HG03045 (cell line): ENCODE measurements around the gene CFAP107.

ENCODE experiments used
- ATAC-seq: cut with Tn5 transposase; IDR thresholded peaks from one replicate; pipeline ENCODE4 v1.9.1; 2021; ENCODE audit warnings: mild to moderate bottlenecking, moderate library complexity; ENCODE audit not compliant: unreplicated experiment

CFAP107 gene

DNA sequence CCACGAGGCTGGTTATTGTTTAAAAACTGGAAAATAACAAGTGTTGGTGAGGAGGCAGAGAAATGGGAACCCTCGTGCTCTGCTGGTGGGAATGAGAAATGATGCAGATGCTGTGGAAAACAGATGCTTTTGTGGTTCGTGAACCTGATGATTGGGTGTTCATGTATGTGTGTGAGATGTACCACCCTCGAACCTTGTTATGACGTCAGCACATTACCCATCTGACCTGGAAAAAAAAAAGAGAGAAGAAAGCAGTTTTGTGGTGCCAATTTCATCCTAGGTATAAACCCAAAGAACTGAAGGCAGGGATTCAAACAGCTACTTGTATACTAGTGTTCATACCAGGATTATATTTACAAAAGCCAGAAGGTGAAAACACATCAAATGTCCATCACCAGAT, 6.4 kb upstream of the CFAP107 start:
- ATAC-seq: no peak

DNA sequence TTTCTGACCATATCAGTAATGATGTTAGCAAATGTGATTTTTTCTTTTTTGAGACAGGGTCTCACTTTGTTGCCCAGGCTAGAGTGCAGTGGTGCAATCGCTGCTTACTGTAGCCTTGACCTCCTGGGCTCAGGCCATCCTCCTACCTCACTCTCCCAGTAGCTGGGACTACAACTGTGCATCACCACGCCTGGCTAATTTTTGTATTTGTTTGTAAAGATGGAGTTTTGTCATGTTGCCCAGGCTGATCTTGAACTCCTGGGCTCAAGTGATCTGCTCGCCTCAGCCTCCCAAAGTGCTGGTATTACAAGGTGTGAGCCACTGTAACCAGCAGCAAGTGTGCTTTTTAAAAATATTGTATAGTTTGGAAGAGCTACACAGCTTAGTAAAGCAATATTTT, 4.1 kb upstream of the CFAP107 start:
- no peak for ATAC-seq

DNA sequence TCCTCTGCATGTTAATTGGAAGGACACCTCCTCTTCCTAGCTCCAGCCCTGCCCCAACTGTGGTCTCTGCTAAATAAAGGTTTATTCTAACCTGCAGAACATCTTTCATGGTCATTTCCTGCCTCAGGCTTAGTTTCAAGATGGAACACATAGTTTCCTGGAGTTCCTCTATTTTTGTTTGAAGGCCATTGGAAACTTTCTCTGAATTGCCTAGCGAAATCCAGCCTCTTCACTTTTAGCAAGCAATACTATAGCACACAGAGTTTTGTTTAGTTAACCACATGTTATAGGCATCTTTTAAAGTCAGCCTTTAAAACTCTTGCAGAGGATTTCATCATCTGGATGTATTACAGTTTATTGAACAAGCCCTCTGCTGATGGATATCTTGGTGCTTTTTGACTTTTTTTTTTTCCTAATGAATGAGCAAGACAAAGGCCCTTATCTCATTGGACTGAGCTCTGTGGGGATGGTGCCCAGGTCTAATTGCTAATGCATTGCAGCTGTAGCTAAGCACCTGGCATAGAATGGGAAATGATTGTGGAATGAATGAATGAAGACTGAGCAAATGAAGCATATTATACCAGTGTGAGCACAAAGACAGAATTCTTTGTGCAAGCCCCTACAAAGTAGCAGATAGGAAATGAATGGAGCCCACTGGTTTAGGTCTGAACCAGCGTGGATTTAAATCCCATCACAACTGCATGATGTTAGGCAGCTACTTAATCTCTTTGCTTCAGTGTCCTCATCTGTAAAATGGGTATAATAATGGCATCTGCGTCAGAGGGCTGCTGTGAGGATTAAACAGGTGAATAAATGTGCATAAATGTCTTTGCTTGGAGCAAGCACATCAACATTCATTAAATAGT, 641 bp upstream of the CFAP107 start:
- no peak for ATAC-seq

DNA sequence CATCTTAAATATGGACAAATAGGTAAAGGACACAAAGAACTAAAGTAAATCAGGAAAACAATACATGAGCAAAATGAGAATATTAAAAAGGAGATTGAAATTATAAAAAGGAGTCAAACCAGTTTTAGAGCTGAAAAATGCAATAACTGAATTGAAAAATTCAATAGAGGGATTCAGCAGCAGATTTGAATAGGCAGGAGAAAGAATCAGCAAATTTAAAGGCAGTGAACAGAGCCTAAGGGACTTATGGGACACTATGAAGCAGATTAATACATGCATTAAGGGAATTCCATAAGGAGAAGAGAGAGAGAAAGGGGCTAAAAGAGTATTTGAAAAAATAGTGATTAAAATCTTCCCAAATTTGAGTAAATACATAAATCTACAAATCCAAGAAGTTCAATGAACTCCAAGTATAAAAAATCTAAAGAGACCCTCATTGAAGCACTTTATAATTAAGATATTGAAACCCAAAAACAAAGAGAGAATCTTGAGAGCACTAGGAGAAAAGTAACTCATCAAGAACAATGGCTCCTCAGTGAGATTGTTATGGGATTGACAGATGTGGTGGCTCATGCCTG, 2.9 kb downstream of the CFAP107 start:
- no peak for ATAC-seq

DNA sequence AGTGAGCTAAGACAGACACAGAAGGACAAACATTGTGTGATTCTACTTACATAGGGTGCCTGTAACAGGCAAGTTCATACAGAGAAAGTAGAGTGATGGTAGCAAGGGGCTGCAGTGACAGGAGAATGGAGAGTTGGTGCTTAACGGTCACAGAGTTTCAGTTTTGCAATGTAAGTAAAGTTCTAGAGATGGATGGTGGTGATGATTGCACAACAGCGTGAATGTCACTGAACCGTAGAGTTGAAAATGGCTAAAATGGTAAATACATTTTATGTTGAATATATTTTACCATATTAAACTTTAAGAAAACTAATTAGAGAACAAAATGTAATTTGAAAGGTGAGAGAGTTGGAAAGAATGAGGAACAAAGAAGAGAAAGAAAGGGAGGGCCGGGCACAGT, 8.7 kb downstream of the CFAP107 start:
- no peak for ATAC-seq

DNA sequence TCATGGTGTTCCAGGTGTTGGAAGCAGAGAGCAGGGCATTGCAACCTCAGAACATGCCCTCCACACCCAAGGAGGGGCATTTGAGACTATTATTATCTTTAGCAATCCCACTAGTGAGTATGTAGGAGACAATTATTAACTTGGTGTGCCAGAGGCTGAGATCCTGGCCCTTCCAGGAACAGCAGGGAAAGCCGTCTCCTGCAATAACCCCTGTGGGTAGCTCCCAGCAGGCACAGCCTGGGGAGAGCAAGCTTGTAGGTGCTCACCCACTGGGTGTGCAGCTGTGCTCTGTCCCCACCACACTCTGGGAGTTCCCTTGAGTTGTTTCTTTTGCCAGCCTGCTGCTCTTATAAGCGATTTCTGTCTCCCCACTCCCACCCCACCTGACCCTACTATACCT, 10.3 kb downstream of the CFAP107 start:
- ATAC-seq: no peak

DNA sequence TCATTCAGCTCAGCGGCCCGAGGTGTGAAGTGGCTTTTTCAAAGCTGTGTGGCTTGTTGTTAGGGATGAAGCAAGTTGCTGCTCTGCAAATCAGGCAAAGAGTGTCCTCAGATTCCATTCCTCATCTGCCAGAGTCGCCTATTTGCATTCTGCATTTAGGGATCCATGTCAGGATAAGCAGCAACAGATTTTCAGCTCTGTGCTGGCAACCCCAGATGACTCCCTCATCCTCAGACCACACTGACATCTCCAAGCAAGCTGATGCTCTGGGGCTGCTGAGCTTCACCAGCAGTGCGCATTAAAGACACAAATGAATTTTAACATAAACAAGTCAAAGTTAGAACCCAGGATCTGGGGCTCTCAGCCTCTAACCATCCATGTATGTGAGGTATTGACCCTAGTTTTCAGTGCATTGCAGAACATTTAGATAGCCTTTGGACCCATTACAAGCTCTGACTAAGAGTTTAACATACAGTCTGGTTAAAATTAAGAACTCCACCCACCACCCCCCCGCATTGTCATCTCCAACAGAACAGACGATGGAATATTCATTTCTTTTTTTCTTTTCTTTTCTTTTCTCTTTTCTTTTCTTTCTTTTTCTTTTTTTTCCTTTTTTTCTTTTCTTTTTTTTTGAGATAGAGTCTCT, 10.9 kb downstream of the CFAP107 start:
- no peak for ATAC-seq

DNA sequence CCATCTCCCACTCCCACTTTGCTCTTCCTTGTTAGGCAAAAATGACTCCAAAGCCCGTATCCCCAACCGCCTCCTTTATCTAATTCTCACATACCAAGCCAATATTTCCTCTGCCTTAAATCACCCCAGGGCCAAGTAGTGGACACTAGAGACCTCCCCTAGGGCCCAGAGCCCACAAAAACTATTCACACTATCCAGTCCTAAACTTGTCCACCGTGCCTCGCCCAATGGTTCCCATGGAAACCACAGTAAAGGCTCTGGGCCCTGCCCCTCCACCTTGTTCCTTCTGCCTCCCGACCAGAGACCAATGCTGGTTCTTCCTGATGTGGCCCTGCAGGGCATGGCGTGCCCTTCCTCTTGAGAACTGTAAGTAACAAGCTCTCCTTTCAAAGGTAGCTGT, 11.8 kb downstream of the CFAP107 start:
- no peak for ATAC-seq

DNA sequence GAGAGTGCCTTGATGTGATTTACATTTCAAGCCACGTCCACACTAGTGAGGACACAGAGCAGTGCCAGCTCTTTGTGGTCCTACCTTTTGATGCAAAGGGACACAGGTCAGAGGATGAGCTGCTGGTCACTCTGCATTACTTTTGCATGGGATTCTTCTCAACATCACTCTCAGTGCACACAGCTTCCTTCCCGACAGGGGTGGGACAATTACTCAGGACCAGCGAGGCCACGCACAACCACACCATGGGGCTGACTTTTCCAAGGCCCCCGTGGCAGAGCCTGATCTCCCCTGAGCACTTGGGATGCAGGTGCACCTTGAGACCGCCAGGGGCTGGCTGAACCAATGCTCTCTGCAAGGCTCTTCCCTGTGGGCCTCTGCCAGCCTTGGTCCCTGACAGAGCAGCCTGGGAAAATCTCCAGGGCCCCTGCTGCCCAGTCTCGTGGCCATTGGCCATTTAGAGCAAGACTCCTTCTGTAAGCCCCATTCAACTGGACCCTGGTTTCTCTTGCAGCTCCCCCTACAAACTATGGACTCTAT, 14.3 kb downstream of the CFAP107 start:
- ATAC-seq: no peak

DNA sequence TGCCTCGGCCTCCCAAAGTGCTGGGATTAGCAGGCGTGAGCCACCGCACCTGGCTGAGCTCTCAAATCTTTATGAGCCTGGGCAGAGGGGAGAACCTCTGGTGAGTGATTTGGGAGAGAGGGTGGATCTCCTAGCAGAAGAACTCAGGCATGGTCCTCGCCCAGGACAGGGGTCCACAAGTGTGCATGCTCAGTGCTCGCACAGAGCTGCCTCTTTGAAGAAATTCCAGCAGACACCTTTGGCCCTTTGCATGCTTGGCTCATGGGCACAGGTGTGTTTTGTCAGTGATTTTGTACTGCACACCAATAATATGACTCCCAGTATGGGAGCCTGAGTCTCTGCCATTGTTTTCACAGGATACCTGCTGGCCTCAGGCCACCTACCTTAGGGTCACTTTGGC, 15.8 kb downstream of the CFAP107 start:
- no peak for ATAC-seq

DNA sequence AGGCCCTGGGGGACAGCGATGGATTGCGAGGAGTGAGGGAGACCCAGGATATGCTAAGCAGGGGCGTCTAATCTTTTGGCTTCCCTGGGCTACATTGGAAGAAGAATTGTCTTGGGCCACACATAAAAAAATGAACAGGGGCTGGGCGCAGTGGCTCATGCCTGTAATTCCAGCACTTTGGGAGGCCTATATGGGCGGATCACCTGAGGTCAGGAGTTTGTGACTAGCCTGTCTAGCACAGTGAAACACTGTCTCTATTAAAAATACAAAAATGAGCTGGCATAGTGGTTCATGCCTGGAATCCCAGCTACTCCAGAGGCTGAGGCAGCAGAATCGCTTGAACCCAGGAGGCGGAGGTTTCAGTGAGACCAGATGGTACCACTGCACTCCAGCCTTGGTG, 16.8 kb downstream of the CFAP107 start:
- ATAC-seq: no peak

DNA sequence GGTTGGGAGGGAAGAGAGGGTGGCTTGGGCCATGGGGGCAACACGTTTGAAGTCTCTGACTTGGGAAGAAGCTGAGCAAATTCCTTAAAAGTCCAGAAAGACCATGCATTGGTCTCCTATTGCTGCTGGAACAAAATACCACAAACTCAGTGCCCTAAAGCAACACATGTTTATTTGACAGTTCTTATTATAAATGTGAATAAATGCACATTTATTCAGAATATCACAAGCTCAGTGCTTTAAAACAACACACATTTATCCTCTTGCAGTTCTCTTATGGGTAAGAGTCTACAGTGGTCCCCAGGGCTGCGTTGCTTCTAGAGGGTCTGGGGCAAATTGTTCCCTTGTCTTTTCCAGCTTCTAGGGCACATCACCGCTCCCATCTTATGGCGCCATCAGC, 17.5 kb downstream of the CFAP107 start:
- ATAC-seq: no peak

DNA sequence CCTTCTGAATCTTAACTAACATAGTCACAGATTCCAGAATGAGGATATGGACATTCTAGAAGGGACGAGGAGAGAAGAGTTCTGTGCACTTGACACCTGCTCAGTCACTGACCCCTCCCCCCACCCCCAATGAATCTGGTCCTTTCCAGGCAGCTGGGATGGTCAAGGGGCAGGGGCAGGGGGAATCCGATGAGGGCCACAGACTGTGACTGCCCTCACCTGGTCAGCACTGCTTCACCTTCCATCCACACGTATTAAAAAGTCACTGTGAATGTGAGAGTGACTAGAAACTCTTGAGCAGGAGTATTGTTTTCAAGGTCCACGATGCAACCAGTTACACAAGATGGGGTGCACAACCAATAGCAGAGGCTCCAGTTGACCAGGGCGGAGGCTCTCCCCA, 18.0 kb downstream of the CFAP107 start:
- no peak for ATAC-seq

DNA sequence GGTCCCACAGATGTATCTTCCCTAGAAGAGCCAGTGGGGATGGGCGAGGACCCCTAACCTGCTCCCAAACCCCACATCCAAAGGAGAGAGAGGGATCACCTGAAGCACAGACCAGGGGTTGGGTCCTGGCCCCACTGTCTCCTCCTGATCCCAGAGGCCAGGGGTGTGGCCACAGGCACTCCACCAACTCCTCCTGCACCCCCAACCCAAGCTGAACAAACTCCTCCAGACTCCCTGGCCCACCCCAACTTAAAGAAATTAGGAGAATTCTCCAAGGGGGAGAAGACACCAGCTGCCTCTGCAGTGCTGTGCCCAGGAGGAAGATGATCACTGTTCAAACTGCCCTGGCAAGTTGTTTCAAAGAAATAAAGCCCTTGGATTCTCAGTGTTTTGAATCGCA, 23.0 kb downstream of the CFAP107 start:
- no peak for ATAC-seq

DNA sequence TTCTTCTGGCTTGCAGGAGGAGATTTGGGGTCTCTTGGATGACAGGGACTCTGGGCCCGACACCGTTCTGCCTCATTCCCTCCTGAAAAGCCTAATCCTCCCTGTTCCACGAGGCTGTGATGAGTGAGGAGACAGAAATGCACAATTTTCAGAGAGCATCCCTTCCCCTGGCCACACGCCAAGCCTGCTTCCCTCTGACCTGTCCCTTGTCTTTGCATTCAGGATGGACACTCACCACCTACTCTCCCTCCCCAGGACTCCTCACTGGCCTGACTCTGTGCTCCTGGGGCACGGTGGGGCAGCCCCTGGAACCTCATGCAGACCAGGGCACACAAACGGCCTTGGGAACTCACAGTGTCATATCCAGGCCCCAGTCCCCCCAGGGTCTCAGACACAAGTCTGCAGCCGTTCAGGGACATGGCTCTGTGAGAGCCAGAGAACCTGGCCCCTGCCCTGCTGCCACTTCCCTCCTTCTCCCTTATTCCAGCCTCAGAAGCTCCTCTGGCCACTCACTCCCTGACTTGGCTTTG, 24.0 kb downstream of the CFAP107 start:
- no peak for ATAC-seq

DNA sequence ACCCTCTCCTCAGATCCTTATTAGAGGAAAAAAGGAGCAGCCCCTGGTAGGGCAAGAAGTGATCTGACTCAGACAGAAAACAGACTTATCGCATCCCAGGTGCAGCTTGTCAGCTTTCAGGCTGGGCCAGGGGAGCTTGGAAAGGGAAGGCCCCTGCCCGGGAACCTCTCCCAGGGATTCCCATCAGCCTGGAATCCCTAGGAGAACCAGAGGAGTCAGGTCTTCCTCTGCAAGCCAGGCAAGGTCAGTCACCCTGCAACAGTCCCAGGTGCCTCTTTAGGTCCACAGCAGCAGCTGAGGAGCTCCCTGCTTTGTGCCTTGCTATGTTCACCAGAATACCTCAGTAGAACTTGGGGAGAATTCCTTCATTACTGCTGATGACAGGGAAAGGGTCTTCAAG, 24.6 kb downstream of the CFAP107 start:
- ATAC-seq: no peak

DNA sequence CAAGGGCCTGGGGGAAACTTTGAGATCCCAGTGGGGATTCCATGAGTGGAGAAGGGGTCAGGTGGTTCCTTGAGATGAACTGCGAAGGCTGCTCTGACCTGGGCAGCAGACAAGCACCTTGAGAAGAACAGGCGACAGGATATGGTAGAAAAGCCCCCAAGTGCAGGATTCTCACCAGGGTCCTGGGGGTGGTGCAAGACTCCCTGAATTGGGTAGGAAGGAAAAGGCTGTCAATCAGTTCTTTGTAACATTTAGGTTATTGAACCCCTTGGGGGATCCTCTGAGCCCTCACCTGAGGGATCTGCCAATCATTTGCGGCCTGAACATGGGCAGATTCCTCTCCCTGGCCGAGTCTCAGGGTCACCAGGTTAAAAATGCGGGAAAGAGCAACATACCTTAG, 25.2 kb downstream of the CFAP107 start:
- ATAC-seq: no peak

DNA sequence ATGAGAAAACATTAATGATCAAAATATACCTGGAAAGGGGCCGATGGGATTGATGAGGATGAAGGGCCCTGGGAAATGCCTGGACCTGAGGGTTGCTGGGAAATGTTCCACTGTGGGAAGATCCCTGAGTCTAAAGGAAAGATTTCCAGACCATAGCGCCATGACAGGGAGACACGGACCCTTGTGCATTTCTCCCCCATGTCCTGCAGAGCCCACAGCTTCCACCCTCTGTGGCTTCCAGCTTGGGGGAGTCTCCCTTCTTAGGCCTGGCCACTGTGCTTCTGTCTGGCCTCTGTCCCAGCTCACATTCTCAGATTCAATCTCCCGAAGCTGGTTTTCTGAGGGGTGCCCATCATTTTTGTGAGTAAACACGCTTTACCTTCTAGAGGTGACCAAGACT, 26.5 kb downstream of the CFAP107 start:
- ATAC-seq: no peak

DNA sequence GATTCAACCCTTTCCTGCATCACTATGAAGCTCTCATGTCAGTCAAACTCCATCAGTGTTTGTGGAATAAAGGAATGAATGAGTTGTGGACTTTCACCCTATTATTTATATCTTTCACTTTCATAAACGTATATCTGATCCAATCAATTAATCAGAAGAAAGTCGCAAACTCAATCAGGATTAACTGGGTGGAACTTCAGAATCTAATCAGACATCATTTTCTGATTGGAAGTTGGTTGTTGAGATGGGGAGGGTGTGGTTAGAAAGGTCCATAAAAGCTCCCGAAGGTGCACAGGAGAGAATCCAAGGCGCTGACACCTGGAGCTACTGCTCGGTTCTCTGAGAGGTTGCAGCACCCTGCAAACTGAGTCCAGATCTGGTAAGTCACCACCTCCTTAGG, 27.4 kb downstream of the CFAP107 start, which contains the start of gene PRAMEF12:
Gene PRAMEF12, plus strand, starts transcription at position 301 of the 400 bp plus-strand sequence. CDS start 1,130 bp downstream, outside the sequence.
- no peak for ATAC-seq

DNA sequence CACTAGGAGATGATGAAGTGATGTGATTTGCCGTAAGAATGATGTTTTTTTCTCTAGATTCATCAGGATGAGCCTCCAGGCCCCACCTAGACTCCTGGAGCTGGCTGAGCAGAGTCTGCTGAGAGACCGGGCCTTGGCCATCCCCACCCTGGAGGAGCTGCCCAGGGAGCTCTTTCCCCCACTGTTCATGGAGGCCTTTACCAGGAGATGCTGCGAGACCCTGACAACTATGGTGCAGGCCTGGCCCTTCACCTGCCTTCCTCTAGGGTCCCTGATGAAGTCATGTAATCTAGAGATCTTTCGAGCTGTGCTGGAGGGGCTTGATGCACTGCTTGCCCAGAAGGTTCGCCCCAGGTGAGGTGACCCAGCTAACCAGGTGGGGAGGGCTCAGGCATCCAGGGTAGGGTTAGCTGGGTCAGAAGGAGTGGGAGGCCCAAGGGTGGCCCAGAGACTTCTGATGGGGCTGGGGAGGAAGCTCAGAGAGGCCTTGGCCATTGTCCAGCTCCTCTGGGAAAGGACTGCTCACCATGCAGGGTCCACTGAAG, 28.9 kb downstream of the CFAP107 start:
- no peak for ATAC-seq

DNA sequence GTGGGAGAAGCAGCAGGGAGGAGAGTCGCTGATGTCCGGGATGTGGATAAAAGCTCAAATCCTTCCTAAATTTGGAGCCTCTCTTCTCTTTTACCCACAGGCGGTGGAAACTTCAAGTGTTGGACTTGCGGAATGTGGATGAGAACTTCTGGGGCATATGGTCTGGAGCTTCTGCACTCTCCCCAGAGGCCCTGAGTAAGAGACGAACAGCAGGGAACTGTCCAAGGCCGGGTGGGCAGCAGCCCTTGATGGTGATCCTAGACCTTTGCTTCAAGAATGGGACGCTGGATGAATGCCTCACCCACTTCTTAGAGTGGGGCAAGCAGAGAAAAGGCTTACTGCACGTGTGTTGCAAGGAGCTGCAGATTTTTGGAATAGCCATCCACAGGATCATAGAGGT, 29.4 kb downstream of the CFAP107 start:
- no peak for ATAC-seq
